NCI-H69 (cell line): ENCODE results near the gene TSG101.
A peak's percentile ranks its signal among the peaks of the same experiment; 100 is the strongest.

ENCODE experiments used
- DNase-seq: peaks from one replicate; lab custom pipeline; 2025; lab: John Stamatoyannopoulos, UW

Gene TSG101

DNA sequence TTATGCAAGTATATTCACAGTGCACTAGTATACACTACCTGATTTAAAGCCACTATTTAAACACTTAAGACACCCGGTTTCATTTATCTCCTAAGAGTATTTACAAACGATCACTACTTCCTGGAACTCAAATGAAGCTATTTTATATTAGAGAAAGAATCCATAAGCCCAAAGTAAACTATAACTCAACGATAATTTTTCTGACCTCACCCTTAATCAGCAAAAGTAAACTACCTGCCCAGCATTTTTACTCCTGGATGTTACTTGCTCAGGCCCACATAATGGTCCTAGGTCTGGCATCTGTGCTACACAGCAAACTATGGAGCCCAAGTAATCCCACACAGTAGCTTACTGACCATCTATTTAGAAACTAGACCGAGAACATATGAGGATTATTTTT is 33.4 kb downstream of the TSG101 start:
- no peak for DNase-seq

- peak; percentile 18 for DNase-seq
Observed at GRCh38 chr11:18492888-18493287, 33.9 kb downstream of the TSG101 start.

GRCh38 chr11:18491924-18492323 is 34.8 kb downstream of the TSG101 start:
- no peak for DNase-seq

DNA sequence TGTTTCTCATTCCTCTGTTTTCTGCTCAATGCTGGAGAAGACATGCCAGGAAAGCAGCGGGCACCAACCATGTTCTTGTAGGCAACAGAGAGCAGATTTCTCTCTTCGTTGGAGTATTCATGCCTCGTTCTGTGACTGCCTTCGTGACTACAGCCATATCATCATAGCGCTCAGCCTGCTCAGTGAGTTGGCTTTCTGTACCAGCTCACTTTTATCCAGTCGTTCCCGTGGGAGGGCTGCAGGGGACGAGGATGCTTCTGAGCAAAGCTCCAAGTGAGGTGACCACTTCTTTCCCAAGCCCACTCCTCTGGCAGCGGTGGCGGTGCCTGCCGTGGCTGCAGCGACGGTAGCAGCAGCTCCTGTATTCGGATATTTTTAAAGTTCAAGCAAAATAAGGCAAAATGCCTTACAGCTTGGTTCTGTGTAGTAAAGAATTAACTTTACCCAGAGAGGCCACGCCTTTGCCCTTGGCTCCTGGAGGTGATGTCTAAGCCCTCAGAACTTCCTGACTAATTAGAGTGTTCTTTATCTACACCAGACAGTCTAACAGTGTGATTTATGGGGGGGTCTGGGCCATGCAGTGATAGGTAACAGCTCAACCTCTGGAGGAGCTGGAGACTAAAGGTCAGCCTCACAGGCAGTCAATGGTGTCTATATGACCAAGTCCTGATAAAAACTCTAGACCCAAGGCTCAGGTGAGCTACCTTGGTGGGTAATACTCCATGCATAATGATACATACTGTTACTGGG is 35.8 kb downstream of the TSG101 start:
- no peak for DNase-seq

- DNase-seq: no peak
Observed at GRCh38 chr11:18490319-18490718, 36.4 kb downstream of the TSG101 start.

DNA sequence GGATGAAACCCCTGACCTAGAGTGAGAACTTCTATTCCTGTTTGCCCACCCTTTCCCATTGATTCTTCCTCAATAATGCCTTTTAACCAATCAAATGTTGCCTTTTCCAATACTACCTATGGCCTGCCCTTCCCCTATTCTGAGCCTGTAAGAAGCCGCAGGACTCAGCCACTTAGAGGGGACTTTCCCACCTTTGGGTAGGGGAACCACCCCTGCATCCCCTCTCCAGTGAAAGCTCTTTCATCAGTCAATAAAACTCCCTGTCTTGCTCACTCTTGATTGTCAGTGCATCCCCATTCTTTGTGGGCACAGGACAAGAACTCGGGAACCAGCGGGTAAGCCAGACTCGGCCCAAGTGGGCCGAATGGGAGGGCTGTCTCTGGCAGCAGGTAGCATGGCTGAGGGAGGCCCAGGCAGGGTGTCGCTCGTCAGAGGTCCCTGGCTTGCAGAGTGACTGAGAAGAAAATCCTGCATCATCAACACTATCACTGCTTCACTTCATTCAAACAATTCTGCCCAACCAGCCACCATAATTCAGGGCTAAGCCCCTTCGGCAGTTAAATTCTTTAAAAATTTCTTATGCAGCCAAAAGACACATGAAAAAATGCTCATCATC is 40.7 kb downstream of the TSG101 start:
- DNase-seq: no peak

GRCh38 chr11:18479063-18479462 is 47.7 kb downstream of the TSG101 start:
- DNase-seq: no peak

DNA sequence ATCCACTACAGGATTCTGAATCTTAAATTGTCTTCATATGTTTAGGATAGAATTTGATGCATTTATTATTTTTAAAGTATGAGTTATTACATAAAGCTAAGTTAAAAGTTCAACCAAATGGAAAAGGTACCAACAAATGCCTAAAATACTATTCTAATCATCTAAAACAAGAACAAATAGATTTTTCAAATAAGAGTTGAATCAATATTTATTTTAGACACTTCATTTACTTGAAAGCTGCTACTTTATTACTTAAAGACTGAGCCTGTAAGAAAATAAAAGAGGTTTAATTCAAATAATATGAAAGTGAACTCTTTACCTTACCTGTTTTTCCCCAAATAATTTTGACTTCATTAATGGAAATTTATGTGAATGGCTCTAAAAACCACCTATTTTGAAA is 54.2 kb downstream of the TSG101 start:
- DNase-seq: no peak

DNA sequence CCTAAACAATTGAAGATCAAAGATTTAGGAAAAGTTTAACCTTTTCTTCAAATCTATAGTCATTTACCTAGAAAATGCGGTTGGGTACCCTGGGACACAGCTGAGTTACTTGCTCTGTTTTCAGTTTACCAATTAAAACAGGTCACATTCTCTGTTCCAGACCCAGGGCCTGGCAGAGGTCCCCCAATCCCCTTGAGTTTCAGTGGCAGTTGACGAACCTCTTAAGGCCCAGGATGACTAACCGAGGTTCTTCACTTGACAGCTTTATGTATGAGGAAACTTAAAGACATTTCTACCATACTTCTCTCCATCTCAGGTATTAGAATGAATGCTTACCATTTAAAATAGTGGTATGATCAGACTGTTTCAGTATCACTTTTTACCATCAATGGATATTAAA is 54.7 kb downstream of the TSG101 start:
- DNase-seq: no peak

DNA sequence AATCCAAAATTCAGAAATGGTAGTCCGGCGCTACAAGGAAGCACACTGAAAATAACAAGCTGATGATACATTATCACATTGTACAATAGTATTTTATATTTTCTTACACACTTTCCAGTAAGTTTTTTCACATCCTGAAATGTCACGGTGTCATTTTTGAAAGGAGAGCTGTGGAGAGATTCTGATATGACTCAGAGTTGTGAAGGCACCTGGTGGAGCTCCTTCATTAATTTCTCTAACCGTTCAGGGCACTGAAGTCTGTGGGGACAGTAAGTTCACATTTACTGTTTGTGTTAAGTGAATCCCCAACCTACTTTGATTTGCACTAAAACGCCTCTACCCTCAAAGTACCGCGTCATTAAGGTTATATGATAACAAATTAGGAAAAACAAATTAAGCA is 57.8 kb downstream of the TSG101 start:
- DNase-seq: no peak

- DNase-seq: no peak
Observed at GRCh38 chr11:18468059-18468458, 58.7 kb downstream of the TSG101 start.

DNA sequence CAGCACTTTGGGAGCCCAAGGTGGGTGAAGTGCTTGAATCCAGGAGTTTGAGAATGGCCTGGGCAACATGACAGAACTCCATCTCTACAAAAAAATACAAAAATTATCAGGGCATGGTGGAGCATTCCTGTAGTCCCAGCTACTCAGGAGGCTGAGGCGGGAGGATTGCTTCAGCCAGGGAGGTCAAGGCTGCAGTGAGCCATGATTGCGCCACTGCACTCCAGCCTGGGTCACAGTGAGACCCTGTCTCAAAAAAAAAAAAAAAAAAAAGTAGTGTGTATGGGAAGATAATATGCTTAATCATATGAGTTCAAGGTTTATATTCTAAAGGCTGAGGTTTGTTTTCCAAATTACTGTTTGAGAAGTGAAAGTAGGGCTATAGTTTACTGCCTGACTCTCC is 60.3 kb downstream of the TSG101 start:
- DNase-seq: no peak

- peak; percentile 7 for DNase-seq
Observed at GRCh38 chr11:18463439-18463838, 63.3 kb downstream of the TSG101 start.

- no peak for DNase-seq
Observed at GRCh38 chr11:18461909-18462308, 64.8 kb downstream of the TSG101 start.

DNA sequence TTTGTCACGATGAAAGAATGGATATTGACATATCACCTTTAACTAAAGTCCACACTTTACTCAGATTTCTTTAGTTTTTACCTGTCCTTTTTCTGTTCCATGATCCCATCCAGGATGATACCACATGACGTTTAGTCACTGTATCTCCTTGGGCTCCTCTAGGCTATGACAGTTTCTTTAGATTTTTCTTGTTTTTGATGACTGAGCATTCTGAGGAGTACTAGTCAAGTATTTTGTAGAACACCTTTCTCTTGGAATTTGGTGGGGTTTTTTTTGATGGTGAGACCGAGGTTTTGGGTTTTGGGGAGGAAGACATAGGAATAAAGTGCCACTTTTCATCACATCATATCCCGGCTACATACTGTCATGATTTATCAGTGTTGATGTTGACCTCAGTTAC is 67.1 kb downstream of the TSG101 start:
- no peak for DNase-seq

- no peak for DNase-seq
Observed at GRCh38 chr11:18457450-18457849, 69.3 kb downstream of the TSG101 start.

- peak; percentile 34 for DNase-seq
Observed at GRCh38 chr11:18455686-18456372, 70.9 kb downstream of the TSG101 start, which contains the start of gene LDHAL6A. Gene LDHAL6A (plus strand): TSS chr11:18455856. CDS start chr11:18456681, 825 bp downstream.

DNA sequence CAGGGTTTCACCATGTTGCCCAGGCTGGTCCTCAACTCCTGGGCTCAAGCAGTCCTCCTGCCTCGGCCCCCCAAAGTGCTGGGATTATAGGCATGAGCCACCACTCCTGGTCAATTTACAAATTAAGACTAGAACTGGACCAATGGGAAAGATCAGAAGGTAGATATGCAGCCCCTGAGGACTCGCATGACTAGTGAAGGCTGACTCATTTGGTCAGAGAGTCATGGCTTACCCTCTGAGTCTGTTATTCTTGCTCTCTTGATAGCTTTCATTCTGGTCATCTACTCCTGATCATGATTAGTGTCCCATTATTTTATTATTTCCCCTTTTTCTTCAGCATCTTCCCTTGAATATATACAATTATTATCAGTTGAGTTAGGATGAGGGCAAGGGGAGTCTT is 73.8 kb downstream of the TSG101 start:
- no peak for DNase-seq

DNA sequence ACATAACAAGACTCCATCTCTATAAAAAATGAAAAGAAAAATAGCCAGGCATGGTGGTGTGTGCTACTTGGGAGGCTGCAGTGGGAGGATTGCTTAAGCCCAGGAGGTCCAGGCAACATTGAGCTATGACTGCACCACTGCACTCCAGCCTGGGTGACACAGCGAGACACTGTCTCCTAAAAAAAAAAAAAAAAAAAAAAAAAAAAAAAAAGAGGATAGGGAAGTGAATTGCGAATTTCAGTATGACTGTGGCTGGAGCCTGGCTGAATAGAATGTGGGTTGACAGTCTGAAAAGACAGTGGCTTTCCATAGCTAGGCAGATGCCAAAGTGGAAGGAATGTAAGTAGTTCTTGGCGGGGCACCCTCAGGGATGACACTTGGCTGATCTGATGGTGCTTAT is 77.5 kb downstream of the TSG101 start:
- no peak for DNase-seq

DNA sequence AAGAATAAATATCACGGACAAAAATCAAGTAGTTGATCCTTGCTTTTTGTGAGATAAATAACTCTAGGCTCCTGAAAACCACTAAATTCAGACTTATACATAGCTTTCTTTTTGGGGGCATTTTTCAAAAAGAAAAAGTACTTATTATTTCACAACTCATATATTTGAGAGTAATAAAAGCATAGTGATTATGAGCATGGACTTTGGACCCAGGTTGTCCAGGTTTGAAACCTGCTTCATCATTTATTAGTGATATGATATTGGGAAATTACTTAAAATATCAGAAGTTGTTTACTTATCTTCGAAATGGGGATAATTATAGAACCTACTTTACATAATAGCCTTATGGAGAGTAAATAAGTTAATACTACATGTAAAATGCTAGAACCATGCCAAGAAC is 88.1 kb downstream of the TSG101 start:
- DNase-seq: no peak
